Measurements from ENCODE around the gene ACTBL2.

DNA sequence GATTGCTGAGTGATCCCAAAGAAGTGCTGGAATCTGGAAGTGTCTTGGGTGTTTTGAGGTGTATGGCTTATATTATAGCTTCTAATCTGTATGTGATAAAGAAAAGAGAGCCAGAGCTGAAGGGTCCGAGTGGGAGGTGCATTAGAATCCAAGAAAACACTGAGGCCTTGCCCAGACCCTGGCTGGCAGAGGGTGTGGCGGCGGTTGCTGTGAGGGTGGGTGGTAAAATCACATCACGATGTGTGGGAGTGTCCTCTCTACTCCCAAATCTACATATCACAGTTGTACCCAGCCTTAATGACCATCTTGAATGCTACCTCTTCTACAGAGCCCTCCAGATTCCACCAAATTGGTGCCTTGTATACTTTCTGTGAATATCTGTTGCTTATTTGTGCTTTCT, 28.9 kb downstream of the ACTBL2 start:
- TF ChIP-seq POLR2AphosphoS5 (IDR thresholded peaks at IDR 0.05; ENCODE audit: low read depth, low read length) (no peak), TAF1 (IDR thresholded peaks at IDR 0.05; ENCODE audit: borderline replicate concordance, insufficient read depth, low read length) (no peak), SIN3A (IDR thresholded peaks at IDR 0.05; ENCODE audit: borderline replicate concordance, insufficient read depth, low read length) (no peak), FOXP2 (optimal IDR thresholded peaks at IDR 0.05; ENCODE audit: borderline replicate concordance, extremely low read depth, extremely low read length, insufficient read depth) (no peak)
- TF ChIP-seq, protein P1, sequence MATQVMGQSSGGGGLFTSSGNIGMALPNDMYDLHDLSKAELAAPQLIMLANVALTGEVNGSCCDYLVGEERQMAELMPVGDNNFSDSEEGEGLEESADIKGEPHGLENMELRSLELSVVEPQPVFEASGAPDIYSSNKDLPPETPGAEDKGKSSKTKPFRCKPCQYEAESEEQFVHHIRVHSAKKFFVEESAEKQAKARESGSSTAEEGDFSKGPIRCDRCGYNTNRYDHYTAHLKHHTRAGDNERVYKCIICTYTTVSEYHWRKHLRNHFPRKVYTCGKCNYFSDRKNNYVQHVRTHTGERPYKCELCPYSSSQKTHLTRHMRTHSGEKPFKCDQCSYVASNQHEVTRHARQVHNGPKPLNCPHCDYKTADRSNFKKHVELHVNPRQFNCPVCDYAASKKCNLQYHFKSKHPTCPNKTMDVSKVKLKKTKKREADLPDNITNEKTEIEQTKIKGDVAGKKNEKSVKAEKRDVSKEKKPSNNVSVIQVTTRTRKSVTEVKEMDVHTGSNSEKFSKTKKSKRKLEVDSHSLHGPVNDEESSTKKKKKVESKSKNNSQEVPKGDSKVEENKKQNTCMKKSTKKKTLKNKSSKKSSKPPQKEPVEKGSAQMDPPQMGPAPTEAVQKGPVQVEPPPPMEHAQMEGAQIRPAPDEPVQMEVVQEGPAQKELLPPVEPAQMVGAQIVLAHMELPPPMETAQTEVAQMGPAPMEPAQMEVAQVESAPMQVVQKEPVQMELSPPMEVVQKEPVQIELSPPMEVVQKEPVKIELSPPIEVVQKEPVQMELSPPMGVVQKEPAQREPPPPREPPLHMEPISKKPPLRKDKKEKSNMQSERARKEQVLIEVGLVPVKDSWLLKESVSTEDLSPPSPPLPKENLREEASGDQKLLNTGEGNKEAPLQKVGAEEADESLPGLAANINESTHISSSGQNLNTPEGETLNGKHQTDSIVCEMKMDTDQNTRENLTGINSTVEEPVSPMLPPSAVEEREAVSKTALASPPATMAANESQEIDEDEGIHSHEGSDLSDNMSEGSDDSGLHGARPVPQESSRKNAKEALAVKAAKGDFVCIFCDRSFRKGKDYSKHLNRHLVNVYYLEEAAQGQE (IDR thresholded peaks at IDR 0.05; ENCODE audit: insufficient read depth in 1 of 2, low read depth in 2 of 2, low read length in 2 of 2), result no peak

Measured in PFSK-1 (cell line).